ENCODE results near the gene PARD6B. TPM values are rescaled to one million over a fixed set of nuclear protein-coding genes. Genes with fewer than 3 reads are reported as not detected.
"Not testable (repeated sequence)": the region's sequence is repeated elsewhere in the genome, so short reads cannot be mapped to it uniquely, and the experiment has no call there.

Gene PARD6B
- total and polyA plus RNA-seq, 2 of the 4 experiments (the other 2 are of a cell fraction) = 0.17 to 0.90 TPM

DNA sequence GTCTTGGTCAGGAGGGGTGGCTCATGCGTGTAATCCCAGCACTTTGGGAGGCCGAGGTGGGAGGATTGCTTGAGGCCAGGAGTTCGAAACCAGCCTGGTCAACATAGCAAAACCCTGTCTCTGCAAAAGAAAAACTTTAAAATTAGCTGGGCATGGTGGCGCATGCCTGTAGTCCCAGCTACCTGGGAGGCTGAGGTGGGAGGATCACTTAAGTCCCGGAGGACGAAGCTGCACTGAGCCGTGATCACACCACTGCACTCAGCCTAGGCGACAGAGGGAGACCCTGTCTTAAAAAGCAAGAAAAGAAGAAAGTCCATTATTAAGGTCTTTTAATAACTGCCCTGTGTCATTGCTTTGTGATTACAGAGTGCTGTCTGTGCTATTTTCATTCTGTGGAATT lies 47.6 kb downstream of the PARD6B start:
- H3K18ac ChIP-seq (ENCODE audit: low read depth, low read length); H3K4me2 ChIP-seq (ENCODE audit: low read depth, low read length); H3K79me1 ChIP-seq (ENCODE audit: low read depth in 1 of 2, low read length in 2 of 2); H3K4ac ChIP-seq (ENCODE audit: low read depth, low read length); H3K9me1 ChIP-seq (ENCODE audit: insufficient read depth, low read length); ATAC-seq (ENCODE audit: low read depth); H2BK20ac ChIP-seq (ENCODE audit: low read depth, low read length); H2BK15ac ChIP-seq (ENCODE audit: low read depth, low read length); H3K4me1 ChIP-seq (ENCODE audit: control insufficient read depth, insufficient read depth, low read length); in situ Hi-C loops (cut with MboI; ENCODE audit: low sequenced_read_pairs); intact Hi-C loops (cut with micrococcal nuclease); H2AK5ac ChIP-seq (ENCODE audit: low read depth, low read length); H2AK9ac ChIP-seq (replicated peaks; ENCODE audit: low read depth, low read length, poor library complexity); H4K5ac ChIP-seq (ENCODE audit: low read depth, low read length); H3K9me3 ChIP-seq (ENCODE audit: control insufficient read depth, insufficient read depth, low read length); H3K14ac ChIP-seq (replicated peaks; ENCODE audit: low read depth, low read length); H4K20me1 ChIP-seq (ENCODE audit: insufficient read depth, low read length); H4K91ac ChIP-seq (ENCODE audit: insufficient read depth, low read depth, low read length); H2BK120ac ChIP-seq (ENCODE audit: low read depth, low read length); H3K23ac ChIP-seq (ENCODE audit: low read depth, low read length); BruUV-seq (replicated peaks); H3K36me3 ChIP-seq (ENCODE audit: control insufficient read depth, insufficient read depth, low read length); H3K9ac ChIP-seq (ENCODE audit: low read depth, low read length); H3K4me3 ChIP-seq (ENCODE audit: insufficient read depth, low read depth, low read length); DNase-seq; dilution Hi-C loops (cut with HindIII; ENCODE audit: low sequenced_read_pairs, unreplicated experiment); H3K27ac ChIP-seq (ENCODE audit: insufficient read depth, low read length); H2BK5ac ChIP-seq (ENCODE audit: low read depth, low read length, poor library complexity, severe bottlenecking); H3K56ac ChIP-seq (ENCODE audit: extremely low read depth, insufficient read depth, low read length); H4K8ac ChIP-seq (ENCODE audit: low read depth in 2 of 2, low read length in 2 of 2); H2AFZ ChIP-seq (replicated peaks; ENCODE audit: low read length, poor library complexity): not testable (repeated sequence)
- ChIA-PET POLR2A (ENCODE audit: unreplicated experiment) (interaction anchor here (0.7 kb wide), 1 partner anchor 9 kb away, joined by 4 read pairs; no protein-coding TSS in a partner anchor), CTCF (interaction anchor here (0.6 kb wide), 1 partner anchor 843 kb away, joined by 3 read pairs; no protein-coding TSS in a partner anchor)
- H3K27me3 ChIP-seq (ENCODE audit: control insufficient read depth, insufficient read depth, low read length) = peaks cover 12% of the 10 kb centered on the region
- WGBS, 2 experiments (ENCODE audit: extremely low coverage in 2 of 2, insufficient read length in 1 of 2) = 100% methylated on average over 4 of the region's 8 CpGs; no CpG with 5 or more reads in 1 of the 2 experiments
